ENCODE data around the gene BLMH. TPM values are rescaled to one million over a fixed set of nuclear protein-coding genes. Genes with fewer than 3 reads are reported as not detected.
A peak's percentile ranks its signal among the peaks of the same experiment; 100 is the strongest.

BLMH gene
- total and polyA plus RNA-seq, 9 of the 15 experiments (the other 6 are each of a cell fraction or from before 2014, with no cell fraction given) = 26.0 to 118 (median 67.3) TPM

DNA sequence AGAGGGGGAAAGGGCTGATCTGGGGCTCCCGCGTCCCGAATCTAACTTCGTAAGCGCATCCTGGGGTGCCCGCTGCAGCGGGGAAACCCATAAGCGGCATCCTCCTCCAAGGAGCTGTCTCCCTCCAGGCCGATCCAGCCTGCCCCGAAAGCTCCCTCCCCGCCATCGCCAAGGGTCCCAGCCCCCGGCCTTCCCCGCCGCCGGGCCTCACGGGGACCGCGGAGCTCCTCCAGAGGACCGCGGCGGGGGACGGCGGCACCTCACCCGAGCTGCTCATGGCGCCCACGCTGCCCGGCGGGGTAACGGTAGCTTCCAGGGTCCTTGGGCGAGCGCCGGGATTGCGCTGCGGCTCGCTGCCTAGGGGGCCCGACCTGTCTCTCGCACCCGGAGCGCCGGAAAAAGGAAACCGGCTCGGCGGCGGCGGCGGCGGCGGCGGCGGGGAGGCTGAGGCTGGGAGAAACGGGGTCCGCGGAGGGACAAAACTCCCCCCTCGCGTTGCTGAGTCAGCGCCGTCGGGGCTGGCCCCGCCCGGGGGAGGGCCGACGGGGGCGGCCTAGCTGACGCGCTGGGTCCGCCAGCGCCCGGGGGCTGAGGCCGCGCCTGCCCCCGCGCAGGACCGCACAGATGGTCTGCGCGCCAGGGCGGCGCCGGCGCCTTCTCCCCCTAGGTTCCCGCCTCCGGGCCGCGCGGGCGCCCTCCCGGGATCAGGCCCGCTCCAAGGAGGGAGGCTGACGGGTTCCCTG, at the start of gene BLMH (continued):
- TF ChIP-seq, protein P1, sequence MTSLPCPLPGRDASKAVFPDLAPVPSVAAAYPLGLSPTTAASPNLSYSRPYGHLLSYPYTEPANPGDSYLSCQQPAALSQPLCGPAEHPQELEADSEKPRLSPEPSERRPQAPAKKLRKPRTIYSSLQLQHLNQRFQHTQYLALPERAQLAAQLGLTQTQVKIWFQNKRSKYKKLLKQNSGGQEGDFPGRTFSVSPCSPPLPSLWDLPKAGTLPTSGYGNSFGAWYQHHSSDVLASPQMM (CRISPR knock-in tag; IDR thresholded peaks at IDR 0.05) = no peak
- TF ChIP-seq NR1H2 (CRISPR knock-in tag; IDR thresholded peaks at IDR 0.05) = no peak
- TF ChIP-seq TBL1XR1 (IDR thresholded peaks at IDR 0.05; ENCODE audit: low read length in 2 of 2) = no peak
- no peak for TF ChIP-seq SRSF3 (IDR thresholded peaks at IDR 0.05; ENCODE audit: insufficient read depth, low read length)
- TF ChIP-seq ETV1 (tag; conservative IDR thresholded peaks at IDR 0.05; ENCODE audit: low read depth) = no peak
- no peak for TF ChIP-seq ESRRB (CRISPR knock-in tag; IDR thresholded peaks at IDR 0.05; ENCODE audit: borderline replicate concordance)
- peak; percentile 91 for TF ChIP-seq GATAD2B (IDR thresholded peaks at IDR 0.05; ENCODE audit: borderline replicate concordance)
- TF ChIP-seq RBM15 (IDR thresholded peaks at IDR 0.05; ENCODE audit: insufficient read depth, low read length) = no peak
- TF ChIP-seq SREBF2 (CRISPR knock-in tag; IDR thresholded peaks at IDR 0.05) = no peak
- no peak for TF ChIP-seq HIVEP1 (CRISPR knock-in tag; IDR thresholded peaks at IDR 0.05)
- peak; percentile 33; the same call in 1 of the 2 replicates for TF ChIP-seq SOX6 (IDR thresholded peaks at IDR 0.05)
- no peak for TF ChIP-seq RBM22 (IDR thresholded peaks at IDR 0.05; ENCODE audit: low read depth, low read length, poor library complexity, severe bottlenecking)
- TF ChIP-seq MYC (IDR thresholded peaks at IDR 0.05; ENCODE audit: low read depth, low read length) = no peak; the same call in none of the 2 replicates
- no peak for TF ChIP-seq MYC (CRISPR knock-in tag; IDR thresholded peaks at IDR 0.05; ENCODE audit: borderline replicate concordance, low read depth)
- TF ChIP-seq SRSF9 (IDR thresholded peaks at IDR 0.05; ENCODE audit: borderline replicate concordance, low read depth, low read length) = no peak
- TF ChIP-seq, protein P2, sequence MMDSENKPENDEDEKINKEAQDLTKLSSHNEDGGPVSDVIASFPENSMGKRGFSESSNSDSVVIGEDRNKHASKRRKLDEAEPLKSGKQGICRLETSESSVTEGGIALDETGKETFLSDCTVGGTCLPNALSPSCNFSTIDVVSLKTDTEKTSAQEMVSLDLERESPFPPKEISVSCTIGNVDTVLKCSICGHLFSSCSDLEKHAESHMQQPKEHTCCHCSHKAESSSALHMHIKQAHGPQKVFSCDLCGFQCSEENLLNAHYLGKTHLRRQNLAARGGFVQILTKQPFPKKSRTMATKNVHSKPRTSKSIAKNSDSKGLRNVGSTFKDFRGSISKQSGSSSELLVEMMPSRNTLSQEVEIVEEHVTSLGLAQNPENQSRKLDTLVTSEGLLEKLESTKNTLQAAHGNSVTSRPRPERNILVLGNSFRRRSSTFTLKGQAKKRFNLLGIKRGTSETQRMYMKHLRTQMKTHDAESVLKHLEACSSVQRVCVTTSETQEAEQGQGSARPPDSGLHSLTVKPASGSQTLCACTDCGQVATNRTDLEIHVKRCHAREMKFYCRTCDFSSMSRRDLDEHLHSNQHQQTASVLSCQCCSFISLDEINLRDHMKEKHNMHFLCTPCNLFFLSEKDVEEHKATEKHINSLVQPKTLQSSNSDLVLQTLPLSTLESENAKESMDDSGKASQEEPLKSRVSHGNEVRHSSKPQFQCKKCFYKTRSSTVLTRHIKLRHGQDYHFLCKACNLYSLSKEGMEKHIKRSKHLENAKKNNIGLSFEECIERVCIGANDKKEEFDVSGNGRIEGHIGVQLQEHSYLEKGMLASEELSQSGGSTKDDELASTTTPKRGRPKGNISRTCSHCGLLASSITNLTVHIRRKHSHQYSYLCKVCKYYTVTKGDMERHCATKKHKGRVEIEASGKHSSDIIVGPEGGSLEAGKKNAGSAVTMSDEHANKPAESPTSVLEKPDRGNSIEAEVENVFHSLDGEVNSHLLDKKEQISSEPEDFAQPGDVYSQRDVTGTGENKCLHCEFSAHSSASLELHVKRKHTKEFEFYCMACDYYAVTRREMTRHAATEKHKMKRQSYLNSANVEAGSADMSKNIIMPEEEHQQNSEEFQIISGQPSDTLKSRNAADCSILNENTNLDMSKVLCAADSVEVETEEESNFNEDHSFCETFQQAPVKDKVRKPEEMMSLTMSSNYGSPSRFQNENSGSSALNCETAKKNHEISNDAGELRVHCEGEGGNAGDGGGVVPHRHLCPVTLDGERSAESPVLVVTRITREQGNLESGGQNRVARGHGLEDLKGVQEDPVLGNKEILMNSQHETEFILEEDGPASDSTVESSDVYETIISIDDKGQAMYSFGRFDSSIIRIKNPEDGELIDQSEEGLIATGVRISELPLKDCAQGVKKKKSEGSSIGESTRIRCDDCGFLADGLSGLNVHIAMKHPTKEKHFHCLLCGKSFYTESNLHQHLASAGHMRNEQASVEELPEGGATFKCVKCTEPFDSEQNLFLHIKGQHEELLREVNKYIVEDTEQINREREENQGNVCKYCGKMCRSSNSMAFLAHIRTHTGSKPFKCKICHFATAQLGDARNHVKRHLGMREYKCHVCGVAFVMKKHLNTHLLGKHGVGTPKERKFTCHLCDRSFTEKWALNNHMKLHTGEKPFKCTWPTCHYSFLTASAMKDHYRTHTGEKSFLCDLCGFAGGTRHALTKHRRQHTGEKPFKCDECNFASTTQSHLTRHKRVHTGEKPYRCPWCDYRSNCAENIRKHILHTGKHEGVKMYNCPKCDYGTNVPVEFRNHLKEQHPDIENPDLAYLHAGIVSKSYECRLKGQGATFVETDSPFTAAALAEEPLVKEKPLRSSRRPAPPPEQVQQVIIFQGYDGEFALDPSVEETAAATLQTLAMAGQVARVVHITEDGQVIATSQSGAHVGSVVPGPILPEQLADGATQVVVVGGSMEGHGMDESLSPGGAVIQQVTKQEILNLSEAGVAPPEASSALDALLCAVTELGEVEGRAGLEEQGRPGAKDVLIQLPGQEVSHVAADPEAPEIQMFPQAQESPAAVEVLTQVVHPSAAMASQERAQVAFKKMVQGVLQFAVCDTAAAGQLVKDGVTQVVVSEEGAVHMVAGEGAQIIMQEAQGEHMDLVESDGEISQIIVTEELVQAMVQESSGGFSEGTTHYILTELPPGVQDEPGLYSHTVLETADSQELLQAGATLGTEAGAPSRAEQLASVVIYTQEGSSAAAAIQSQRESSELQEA (IDR thresholded peaks at IDR 0.05; ENCODE audit: low read depth) = peak; percentile 92
- TF ChIP-seq ZNF778 (CRISPR knock-in tag; IDR thresholded peaks at IDR 0.05) = no peak
- TF ChIP-seq ZNF311 (CRISPR knock-in tag; IDR thresholded peaks at IDR 0.05) = no peak
- peak; percentile 87 for TF ChIP-seq RBFOX2 (IDR thresholded peaks at IDR 0.05; ENCODE audit: low read depth, low read length)
- 0 out of 2 replicates have a peak, but pooled peaks have one; percentile 40 for TF ChIP-seq ZNF583 (CRISPR knock-in tag; IDR thresholded peaks at IDR 0.05)

Measured in K562 (cell line).